Activated T-cell treated with anti-CD3 and anti-CD28 coated beads for 24 hours (primary cell): ENCODE data around the gene ZNF584.
"Not testable (repeated sequence)": the region's sequence is repeated elsewhere in the genome, so short reads cannot be mapped to it uniquely, and the experiment has no call there.

ENCODE experiments used
- DNase-seq: peaks from one replicate; pipeline ENCODE4 v3.0.0-alpha.2; 2020; ENCODE audit warnings: low read depth

ZNF584 gene

DNA sequence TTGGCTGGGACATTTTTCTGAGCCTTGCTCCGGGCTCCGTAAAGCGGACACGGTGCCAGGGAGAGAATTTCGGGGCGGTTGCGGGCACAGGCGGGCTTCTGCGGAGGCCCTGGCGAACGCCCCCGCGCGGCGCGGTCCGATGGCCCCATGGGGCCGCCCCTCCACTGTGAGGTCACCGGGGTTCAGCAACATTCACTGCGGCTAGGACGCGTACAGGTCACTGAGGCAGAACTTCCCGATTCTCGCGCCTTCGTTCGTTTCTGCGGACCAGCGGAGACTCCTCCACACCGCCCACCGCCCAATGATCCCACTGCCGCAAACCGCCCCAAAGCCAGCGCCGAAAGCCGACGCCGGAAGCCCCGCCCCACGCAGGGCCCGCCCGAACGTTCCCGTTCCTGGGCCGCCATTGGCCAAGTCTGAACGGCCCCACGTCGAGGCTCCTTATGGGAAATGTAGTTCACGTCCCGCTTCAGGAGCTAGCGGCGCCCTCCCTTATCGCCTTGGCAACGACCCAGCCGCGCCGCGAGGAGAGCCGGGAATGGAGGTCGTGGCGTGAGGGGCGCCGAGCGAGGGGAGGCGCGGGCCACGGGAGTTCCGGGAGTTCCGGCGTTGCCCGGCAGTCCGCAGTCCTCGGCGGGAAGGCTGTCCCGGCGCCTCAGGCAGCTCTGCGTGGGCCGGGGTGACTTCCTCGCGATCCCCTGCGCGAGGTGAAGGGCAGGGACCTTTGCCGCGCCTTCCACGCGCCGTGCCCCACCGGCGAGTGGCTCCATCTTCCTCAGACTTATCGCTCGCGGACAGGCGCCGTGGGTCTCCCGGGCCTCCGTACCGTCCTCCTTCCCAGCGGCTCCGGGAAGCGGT is at the start of gene ZNF584:
Gene ZNF584, plus strand, starts transcription at position 498 of the 858 bp plus-strand sequence. CDS start 499 bp downstream, outside the sequence.
- DNase-seq = peak; percentile 94

DNA sequence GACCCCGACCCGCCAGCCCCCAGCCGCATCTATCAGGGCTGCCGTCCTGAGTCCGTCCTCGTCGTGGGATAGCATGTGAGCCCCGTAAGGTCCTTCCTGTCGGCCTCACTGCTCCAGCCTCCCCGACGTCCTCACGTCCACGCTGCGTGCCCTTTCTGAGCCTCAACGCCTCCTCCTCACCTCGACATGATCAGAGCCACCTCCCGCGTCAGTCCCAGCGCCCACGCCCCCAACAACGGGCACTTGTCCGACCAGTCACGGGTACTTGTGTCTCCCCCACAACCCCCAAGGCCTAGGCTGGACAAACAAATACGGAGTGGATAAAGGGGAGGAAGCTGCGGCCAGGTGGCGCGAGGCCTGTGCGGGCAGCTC is 46.6 kb upstream of the ZNF584 start:
- DNase-seq = peak; percentile 27

DNA sequence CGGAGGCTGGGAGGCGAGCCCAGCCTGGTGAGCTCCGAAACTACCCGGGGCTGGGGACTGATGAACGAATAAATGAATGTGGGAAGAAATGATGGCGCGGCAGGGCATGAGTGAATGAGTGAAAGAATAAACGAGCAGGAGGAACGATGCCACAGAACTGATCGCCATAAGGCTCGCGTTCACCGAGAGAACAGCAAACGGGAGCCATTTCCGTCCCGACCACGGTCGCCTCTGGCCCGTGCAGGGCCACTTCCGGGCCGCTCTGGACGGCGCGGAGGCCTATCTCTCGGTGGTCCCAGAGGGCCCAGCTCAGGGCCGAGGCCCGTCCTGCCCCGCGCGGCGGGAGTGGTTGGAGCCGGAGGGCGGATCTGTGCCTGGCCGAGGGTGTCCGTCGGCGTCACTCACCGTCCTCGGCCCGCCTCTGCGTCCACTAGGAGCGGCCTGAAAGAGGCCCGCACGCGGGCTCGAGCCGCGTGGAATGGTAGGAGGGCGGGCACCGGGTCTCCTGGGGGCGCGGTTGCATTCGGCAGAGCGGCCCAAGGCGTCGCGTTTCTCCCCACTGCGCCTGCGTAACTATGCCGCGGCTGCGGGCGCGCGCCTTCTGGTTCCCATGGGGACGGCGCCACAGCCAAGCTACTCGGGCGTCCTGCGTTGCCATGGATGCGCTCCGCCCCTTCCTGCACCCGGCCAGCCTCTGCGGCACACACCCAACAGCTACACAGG is 46.0 kb upstream of the ZNF584 start, which contains the start of gene ZNF497:
Gene ZNF497, minus strand, starts transcription at position 480 of the 723 bp plus-strand sequence. CDS start 5,116 bp downstream, outside the sequence.
- DNase-seq = peak; percentile 95

DNA sequence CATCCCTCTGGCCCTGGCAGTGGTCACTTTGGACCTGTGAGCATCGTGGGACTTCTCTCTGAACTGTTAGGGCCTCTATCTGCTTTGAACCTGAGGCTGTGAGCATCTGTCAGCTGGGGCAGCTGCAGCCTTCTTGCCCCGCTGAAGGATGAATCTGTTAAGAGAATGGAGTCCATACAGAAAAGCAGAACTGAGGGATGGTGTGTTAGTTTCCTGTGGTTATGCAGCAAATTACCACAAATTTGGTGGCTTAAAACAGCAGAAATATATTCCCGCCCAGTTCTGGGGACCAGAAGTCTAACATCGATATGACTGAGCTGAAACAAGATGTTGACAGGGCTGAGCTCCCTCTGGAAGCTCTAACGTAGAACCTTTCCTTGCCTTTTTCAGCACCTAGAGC is 44.3 kb upstream of the ZNF584 start:
- DNase-seq = no peak

DNA sequence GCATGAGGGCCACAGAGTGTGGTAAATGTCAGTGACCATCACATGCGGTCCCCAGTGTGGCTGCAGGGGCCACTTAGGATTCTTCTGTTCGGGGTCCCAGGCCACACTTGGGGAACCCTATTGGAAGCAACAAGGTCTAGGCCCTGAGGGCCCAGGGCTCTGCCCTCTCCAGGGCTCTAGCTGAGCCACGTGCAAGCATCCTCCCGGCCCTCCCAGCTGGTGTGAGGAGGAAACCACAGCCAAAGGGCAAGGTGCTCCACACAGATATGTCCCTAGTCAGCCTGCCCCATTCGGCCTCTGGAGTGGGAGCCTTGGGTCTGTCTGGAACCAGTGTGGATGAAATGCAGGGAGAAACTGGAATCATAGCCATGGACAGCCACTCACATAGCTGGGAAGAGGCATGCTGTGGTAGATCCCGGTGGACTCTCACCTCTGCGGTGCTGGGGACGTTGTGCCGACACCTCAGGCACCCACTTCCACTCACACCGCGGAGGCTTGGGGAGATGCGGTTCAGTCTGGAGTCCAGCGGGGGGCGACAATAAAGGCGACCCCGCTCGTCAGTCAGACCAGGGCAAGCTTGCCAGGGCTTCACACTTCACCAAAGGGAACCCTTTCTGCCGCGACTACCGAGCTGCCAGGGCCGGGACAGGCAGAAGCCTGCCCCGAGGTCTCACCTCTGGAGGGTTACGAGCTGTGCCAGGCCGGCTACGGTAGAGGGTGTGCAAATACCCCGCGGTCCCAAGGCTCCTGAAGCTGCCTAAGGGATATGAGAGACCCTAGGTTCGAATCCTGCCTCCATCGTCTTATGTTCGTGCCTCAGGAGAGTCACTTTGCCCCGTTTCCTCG is 41.6 kb upstream of the ZNF584 start:
- DNase-seq = no peak

DNA sequence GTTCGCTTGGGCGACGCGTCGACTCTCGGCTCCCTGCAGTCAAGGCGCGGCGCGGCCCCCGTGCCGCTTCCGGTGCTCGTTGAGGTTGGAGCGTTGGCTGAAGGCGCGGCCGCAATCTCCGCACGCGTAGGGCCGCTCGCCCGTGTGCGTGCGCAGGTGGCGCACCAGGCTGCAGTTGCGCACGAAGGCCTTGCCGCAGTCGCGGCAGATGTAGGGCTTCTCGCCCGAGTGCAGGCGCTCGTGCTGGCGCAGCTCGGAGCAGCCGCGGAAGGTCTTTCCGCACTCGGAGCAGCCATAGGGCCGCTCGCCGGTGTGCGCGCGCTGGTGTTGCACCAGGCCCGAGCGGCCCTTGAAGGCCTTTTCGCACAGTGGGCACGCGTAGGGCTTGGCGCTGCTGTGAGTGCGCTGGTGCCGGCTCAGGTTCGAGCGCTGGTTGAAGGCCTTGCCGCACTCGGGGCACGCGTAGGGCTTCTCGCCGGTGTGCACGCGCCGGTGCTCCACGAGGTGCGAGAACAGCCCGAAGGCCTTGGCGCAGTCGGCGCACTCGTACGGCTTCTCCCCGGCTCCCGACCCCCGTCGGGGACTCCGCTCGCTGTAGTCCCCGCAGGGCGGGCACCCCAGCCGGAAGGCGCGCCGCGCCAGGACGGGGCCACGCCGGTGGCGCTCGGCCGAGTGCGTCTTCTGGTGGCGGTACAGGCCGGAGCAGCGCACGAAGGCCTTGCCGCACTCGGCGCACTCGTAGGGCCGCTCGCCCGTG is 40.6 kb upstream of the ZNF584 start:
- no peak for DNase-seq

DNA sequence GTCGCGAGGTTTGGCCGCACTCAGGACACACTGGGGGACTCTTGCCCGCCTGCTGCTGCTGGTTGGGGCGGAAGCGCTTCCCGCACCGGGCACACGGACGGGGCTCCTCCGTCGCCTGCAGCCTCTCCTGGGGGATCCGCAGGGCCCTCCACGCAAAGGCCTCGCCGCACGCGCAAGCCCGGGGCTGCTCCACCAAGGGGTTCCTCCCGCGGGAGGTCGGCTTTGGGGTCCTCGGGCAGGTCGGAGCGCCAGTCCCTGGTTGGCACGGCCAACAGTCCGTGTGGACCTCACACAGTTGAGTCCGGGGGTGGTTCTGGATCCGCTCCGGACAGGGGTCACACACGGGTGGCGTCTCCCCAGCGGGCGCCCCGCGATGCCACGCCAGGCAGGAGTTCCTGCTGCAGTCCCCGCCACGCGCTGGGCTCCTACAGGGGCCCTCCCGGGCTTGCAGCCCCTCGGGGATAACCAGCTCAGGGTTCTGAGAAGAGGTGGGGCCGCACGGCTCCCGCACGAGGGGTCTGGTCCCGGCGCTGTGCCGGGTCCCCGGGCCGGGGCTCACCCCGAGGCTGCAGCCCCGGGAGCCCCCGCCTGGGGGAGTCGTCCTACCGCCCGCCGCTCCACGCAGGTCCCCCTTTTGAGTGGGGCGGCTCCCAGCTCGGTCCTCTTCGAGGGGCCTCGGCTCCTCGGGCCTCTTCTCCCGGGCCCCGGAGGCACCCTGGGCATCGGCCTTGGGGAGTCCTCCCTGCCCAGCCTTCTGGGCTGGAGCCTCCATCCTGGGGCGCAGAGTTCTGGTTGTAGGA is 39.7 kb upstream of the ZNF584 start:
- no peak for DNase-seq

DNA sequence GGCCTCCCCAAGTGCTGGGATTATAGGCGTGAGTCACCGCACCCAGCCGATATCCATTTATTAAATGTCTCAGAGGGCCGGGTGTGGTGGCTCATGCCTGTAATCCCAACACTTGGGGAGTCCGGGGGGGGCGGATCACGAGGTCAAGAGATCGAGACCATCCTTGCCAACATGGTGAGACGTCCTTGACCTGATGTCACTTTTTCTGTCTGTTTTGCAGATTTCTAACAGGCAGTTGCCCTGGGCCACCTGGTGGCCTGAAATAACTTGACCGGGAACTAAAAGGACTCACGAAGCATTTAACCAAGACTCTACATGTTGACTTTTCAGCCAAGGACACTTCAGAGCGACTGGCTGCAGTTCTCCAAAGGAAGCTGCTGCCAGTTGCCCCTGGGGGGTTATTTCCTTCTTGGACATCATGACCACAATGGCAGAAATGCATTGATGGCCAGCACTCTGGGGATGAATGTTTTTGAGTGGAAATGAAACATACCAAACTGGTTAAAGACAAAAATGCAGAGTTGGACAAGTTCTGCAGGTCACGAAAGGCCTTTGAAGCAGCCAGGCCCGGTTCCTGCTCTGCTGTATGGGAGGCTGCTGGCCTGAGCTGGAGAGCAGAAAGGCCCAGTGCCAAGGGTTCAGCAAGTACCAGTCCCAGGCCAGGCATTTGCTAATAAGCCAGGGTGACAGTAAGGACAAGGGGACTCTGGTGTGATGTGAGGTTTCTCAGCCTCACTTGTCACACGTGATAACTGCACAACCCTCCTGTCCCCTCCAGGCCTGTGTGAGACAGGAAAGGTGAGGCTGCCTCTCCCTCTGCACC is 35.9 kb upstream of the ZNF584 start:
- DNase-seq = no peak

DNA sequence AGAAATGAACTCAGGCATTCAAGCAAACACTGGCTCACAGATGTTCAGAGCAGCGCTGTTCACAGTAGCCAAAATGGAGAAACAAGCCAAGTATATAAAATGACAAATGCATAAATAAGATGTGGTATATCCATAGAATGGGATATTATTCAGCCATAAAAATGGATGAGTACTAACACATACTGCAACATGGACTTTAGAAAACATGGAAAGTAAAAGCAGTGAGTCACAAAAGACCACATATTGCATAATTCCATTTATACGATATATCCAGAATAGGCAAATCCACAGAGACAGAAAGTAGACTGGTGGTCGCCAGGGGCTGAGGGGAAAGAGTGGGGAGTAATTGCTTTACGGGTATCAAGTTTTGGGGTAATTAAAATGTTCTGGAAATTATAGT is 34.2 kb upstream of the ZNF584 start:
- no peak for DNase-seq

DNA sequence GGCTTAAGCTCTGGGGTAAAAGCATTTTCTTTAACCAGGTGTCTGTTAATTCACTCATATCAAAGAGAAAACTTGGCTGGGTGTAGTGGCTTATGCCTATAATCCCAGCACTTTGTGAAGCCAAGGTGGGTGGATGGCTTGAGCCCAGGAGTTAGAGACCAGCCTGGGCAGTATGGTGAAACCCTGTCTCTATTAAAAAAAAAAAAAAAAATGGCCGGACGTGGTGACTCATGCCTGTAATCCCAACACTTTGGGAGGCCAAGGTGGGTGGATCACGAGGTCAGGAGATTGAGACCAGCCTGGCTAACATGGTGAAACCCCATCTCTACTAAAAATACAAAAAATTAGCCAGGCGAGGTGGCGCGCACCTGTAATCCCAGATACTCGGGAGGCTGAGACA is 31.7 kb upstream of the ZNF584 start:
- DNase-seq = not testable (repeated sequence)

DNA sequence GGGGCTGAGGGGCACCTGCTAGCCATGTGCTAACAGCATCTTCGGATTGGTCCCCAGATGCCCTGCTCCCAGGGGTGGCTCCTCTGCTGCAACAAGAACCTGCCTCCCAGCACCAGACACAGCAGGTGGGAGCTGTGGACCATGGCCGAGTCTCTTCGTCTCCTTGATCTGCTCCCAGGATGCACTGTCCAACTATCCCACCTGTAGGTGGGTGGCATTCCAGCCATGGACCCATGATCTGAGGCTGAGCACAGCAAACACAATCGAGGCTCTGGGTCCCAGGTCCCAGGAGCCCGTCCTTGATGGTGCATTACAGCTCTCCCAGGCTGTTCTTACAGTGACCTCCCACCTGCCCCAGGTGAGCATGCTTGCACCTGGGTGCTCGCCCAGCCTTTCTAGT is 29.2 kb upstream of the ZNF584 start:
- DNase-seq = no peak

DNA sequence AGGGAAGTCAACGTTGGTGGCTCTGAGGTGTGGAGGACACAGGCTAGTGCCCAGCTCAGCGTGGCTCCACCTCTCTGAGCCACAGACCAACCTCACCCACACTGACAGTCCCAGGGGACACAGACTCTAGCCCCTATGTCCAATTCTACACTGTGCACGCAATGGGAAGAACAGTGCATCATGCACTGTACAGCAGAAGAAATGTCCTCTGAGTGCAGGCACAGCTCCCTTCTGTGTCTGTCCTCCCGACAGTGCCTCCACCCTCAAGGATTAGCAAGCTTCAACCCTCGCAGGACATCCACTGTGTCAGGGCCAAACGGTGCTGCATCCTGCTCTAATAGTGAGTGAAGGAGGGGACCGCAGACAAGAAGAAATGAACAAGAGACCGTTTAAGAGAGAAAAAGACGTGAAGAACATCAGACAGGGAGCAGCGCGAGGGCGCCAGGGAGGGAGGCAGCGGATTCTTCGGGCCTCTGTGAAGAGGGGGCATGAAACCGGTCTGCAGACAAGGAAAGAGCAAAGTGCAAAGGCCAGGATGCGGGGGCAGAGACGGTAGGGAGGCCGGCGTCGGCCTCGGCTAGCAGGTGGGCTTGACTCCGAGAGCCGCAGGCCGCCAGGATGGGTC is 28.3 kb upstream of the ZNF584 start:
- no peak for DNase-seq

DNA sequence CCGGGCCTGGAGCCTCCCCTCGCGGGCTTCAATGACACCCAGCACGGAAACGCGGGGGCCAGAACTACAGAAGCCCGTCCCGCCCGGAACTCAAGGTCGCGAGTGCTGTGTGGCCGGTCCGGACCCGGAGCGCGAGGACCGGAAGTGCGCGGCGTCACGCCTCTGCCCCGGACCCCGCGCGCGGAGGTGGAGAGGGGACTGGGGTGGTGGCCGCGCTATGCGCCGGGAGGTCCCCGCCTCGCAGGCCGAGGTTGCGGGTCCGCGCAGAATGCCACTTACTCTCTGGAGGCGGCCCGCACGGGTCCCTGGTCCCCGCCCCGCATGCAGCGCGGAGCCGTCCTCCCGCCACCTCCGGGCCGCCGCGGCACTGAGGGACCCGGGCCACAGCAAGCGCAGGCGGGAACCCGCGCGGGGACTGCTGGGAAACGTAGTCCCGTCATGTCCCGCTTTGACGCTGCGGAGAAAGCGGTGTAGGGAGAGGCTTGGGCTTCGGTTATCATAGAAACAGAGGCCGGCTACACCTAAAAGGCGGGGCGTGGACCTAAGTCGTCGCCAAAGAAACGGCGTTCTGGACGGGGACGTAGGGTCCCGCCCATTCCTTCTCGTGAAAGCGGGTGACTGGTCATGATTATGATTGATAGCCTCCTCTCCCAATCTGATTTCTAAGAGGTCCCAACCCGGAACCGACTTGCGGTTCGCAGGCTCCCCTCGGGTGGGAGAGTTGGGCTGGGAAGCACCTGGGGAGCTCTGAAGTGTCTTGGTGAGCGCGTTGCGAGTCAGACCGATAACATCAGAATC is 27.6 kb upstream of the ZNF584 start, which contains the start of gene ZNF837:
Gene ZNF837, minus strand, starts transcription at position 369 of the 798 bp plus-strand sequence. CDS start 11,698 bp downstream, outside the sequence.
- peak; percentile 95 for DNase-seq

DNA sequence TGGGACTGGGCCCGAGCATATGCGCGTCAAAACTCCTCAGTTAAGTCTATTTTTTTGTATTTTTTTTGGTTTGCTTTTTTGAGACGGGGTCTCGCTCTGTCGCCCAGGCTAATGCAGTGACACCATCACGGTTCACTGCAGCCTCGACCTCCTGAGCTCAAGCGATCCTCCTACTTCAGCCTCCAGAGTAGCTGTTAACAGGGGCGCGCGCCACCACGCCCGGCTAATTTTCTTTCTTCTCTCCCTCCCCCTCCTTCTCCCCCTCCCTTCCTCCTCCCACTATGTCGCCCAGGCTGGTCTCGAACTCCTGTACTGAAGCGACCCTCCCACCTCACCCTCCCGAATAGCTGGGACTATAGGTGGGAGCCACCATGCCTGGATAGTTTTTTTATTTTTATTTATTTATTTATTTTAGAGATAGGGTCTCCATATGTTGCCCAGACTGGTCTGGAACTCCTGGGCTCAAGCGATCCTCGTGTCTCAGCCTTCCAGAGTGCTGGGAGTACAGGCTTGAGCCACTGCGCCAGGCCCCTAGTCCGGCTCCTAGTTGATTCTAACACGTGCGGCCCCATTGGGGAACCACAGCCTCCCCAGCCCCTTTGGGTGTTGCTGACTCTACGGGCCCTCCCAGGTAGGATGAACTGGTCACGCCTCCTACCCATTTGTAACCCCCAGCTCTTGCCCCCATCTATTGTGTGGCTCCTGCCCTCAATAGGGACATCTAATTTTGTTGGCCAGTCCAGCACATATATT is 26.8 kb upstream of the ZNF584 start:
- DNase-seq = no peak

DNA sequence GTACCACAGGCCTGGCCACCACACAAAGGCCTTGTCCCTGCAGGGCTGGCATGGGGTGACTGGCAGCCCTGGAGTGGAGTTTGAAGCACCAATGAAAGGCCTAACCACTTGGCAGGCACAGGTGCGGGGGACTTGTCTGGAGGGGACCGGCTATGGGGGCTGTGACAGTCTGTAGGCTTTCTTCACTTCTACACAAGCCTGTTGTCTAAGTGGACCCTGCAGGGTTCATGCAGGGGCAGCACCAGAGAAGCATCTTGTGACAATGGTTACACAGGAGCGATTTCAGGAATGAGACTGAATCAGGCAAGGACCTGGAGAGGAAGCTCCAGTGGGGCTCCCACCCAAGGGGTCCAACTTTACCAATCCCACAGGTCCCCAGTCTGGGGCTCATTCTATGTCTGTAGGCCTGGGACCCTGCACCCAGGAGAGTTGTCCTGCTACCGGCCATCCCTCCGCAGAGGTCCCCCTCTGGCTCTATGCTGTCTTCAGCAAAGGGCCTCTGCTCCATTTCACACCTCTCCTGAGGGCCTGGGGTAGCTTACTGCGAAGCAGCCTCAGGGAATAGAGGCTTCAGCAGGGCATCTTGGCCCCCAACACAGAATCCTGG is 25.3 kb upstream of the ZNF584 start:
- no peak for DNase-seq

DNA sequence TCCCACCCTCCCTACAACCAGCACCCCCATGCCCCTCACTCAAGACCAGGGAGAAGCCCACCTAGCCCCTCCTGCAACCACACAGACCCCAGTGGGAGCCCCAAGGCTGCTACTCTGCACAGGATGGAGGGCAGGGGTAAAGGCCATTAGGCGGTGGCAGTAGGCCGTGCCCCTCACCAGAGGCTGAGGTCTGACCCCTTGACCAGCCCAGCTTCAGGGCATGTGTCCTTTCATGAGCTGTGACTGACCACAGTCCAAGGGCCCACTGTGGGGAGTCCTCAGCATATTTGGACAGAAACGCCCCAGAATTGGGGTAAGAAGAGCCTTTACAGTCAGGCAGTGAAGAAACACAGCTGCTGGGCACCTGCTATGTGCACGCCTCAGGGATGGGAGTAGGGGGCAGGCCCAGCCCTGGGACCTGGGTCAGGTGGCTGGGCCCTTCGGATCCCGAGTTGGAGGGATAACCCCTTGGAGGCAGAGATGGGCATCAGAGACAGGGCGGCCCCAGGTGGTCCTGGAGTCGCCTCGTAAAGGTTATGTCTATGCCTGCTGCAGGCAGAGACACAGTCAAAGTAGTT is 23.0 kb upstream of the ZNF584 start:
- DNase-seq = no peak
